AG08395 (cell line): Measurements from ENCODE around the gene LAMA3.

ENCODE experiments used
- DNase-seq: peaks from one replicate; pipeline ENCODE4 v3.0.0; 2012; ENCODE audit warnings: mixed read lengths, low spot score

Gene LAMA3

GRCh38 chr18:23765931-23766330 is 76.7 kb downstream of the LAMA3 start:
- no peak for DNase-seq

GRCh38 chr18:23772327-23773024 is 83.2 kb downstream of the LAMA3 start:
- no peak for DNase-seq

- no peak for DNase-seq
Observed at GRCh38 chr18:23776306-23776705, 87.1 kb downstream of the LAMA3 start.

- DNase-seq, result no peak
Observed at GRCh38 chr18:23778828-23779227, 89.6 kb downstream of the LAMA3 start.

GRCh38 chr18:23779696-23780303 is 90.5 kb downstream of the LAMA3 start:
- peak; percentile 11 for DNase-seq

- peak; percentile 86 for DNase-seq
Observed at GRCh38 chr18:23784832-23785245, 95.6 kb downstream of the LAMA3 start.

GRCh38 chr18:23793051-23793450 is 103.8 kb downstream of the LAMA3 start:
- DNase-seq, result no peak

- no peak for DNase-seq
Observed at GRCh38 chr18:23793985-23794867, 105.0 kb downstream of the LAMA3 start.

- DNase-seq, result no peak
Observed at GRCh38 chr18:23798249-23798648, 109.0 kb downstream of the LAMA3 start.

- no peak for DNase-seq
Observed at GRCh38 chr18:23798824-23799223, 109.6 kb downstream of the LAMA3 start.

- DNase-seq, result no peak
Observed at GRCh38 chr18:23799540-23799939, 110.3 kb downstream of the LAMA3 start.

GRCh38 chr18:23800902-23801301 is 111.6 kb downstream of the LAMA3 start:
- no peak for DNase-seq

- DNase-seq, result no peak
Observed at GRCh38 chr18:23802817-23803216, 113.6 kb downstream of the LAMA3 start.

- DNase-seq, result no peak
Observed at GRCh38 chr18:23803755-23804154, 114.5 kb downstream of the LAMA3 start.

- DNase-seq, result peak; percentile 28
Observed at GRCh38 chr18:23805898-23806297, 116.6 kb downstream of the LAMA3 start.

GRCh38 chr18:23809415-23809814 is 120.2 kb downstream of the LAMA3 start:
- no peak for DNase-seq

GRCh38 chr18:23810396-23810795 is 121.1 kb downstream of the LAMA3 start:
- no peak for DNase-seq

- DNase-seq, result no peak
Observed at GRCh38 chr18:23811176-23811575, 121.9 kb downstream of the LAMA3 start.

- peak; percentile 48 for DNase-seq
Observed at GRCh38 chr18:23812546-23813440, 123.5 kb downstream of the LAMA3 start.

- DNase-seq, result no peak
Observed at GRCh38 chr18:23814991-23815614, 125.8 kb downstream of the LAMA3 start.

- no peak for DNase-seq
Observed at GRCh38 chr18:23816021-23816420, 126.8 kb downstream of the LAMA3 start.
